Stimulated activated CD8-positive, alpha-beta memory T cell treated with anti-CD3 and anti-CD28 coated beads, Interleukin-12 subunit alpha, Interleukin-12 subunit beta, amount 100 ng/mL, for 24 hours (primary cell): ENCODE measurements around the gene PICALM.
"Not testable (repeated sequence)": the region's sequence is repeated elsewhere in the genome, so short reads cannot be mapped to it uniquely, and the experiment has no call there.

ENCODE experiments used
- DNase-seq: peaks from one replicate; pipeline ENCODE4 v3.0.0-alpha.2; 2020; ENCODE audit errors: extremely low read depth

The PICALM gene

GRCh38 chr11:85976525-85976924 is 92.4 kb downstream of the PICALM start:
- DNase-seq, result no peak

- DNase-seq, result no peak
These were observed 94.8 kb downstream of the PICALM start for GRCh38 chr11:85974122-85974521.

GRCh38 chr11:85970593-85970992 is 98.3 kb downstream of the PICALM start:
- DNase-seq, result no peak

GRCh38 chr11:85967457-85967856 is 101.4 kb downstream of the PICALM start:
- no peak for DNase-seq

GRCh38 chr11:85965202-85965601 is 103.7 kb downstream of the PICALM start:
- DNase-seq, result no peak

GRCh38 chr11:85961930-85962363 is 106.9 kb downstream of the PICALM start:
- no peak for DNase-seq

GRCh38 chr11:85961130-85961529 is 107.8 kb downstream of the PICALM start:
- no peak for DNase-seq

- no peak for DNase-seq
These were observed 108.2 kb downstream of the PICALM start for GRCh38 chr11:85960678-85961077.

- no peak for DNase-seq
These were observed 113.4 kb downstream of the PICALM start for GRCh38 chr11:85955531-85955930.

GRCh38 chr11:85953491-85954143 is 115.3 kb downstream of the PICALM start:
- no peak for DNase-seq

- DNase-seq, result not testable (repeated sequence)
These were observed 116.8 kb downstream of the PICALM start for GRCh38 chr11:85952108-85952485.

- no peak for DNase-seq
These were observed 117.3 kb downstream of the PICALM start for GRCh38 chr11:85951428-85952107.

- no peak for DNase-seq
These were observed 117.9 kb downstream of the PICALM start for GRCh38 chr11:85951049-85951405.

- no peak for DNase-seq
These were observed 118.4 kb downstream of the PICALM start for GRCh38 chr11:85950317-85951048.

- DNase-seq, result no peak
These were observed 119.1 kb downstream of the PICALM start for GRCh38 chr11:85949798-85950197.

GRCh38 chr11:85948884-85949283 is 120.0 kb downstream of the PICALM start:
- DNase-seq, result no peak

GRCh38 chr11:85947431-85948272 is 121.2 kb downstream of the PICALM start:
- no peak for DNase-seq

- DNase-seq, result no peak
These were observed 122.7 kb downstream of the PICALM start for GRCh38 chr11:85946221-85946620.

GRCh38 chr11:85945788-85946187 is 123.1 kb downstream of the PICALM start:
- DNase-seq, result no peak

GRCh38 chr11:85945296-85945695 is 123.6 kb downstream of the PICALM start:
- no peak for DNase-seq

- DNase-seq, result no peak
These were observed 127.4 kb downstream of the PICALM start for GRCh38 chr11:85941380-85941973.
